Skin of body (tissue), 2 donors: ENCODE measurements around the gene ZBTB17. TPM values are rescaled to one million over a fixed set of nuclear protein-coding genes. Genes with fewer than 3 reads are reported as not detected.
A peak's percentile ranks its signal among the peaks of the same experiment; 100 is the strongest.
"Not testable (repeated sequence)": the region's sequence is repeated elsewhere in the genome, so short reads cannot be mapped to it uniquely, and the experiment has no call there.

ENCODE experiments used
- DNase-seq: peaks from one replicate; lab custom pipeline; 2025; lab: John Stamatoyannopoulos, UW
- total RNA-seq: library from RNA; depleted of rRNA; stranded (reverse); fragments of >200 nt; gene quantifications from one replicate; pipeline ENCODE4 v1.2.3, GENCODE V29; 2014

The ZBTB17 gene
- 17.6 TPM for total RNA-seq

DNA sequence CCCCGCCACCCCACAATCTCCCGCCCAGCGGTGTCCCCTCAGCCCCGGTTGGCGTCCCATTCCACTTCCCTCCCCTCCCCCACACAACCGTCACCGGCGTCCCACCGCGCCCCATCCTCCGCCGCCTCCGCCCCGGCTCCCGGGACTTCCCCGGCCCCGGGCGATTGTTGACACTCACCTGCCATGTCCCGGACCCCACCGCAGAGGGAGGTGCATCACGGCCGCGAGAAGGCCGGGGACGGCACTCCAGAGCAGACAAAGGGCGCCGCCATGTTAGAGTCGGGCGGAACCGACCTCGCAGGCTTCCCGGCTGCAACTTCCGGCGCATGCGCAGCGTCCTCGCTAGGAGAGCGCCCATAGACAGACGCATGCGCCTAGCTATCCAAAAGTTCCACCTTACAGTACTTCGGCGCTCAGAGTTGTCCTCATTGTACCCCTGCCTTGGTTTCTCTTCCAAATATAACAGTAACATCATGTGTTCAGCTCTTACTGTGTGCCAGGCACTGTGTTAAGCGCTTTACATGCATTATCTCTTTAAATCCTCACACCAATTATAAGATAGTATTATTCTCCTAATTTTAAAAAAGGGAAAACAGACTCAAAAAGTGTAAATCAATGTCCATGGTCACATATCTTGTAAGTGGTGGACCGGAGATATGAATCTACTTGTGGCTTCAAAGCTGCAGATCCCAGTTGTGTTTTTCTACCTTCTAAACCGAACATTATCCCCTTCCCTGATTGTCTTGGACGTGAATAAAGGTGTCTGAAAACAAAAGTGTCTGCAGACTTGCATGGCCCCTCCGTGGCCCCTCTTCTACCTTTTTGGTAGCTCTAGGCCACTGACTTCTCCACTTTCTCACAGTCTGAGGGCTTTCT is at the start of gene ZBTB17:
ZBTB17 (minus strand) TSS at position 297 of the 876 bp plus-strand sequence. CDS start 27,606 bp downstream, outside the sequence.
- DNase-seq: peak; percentile 86

DNA sequence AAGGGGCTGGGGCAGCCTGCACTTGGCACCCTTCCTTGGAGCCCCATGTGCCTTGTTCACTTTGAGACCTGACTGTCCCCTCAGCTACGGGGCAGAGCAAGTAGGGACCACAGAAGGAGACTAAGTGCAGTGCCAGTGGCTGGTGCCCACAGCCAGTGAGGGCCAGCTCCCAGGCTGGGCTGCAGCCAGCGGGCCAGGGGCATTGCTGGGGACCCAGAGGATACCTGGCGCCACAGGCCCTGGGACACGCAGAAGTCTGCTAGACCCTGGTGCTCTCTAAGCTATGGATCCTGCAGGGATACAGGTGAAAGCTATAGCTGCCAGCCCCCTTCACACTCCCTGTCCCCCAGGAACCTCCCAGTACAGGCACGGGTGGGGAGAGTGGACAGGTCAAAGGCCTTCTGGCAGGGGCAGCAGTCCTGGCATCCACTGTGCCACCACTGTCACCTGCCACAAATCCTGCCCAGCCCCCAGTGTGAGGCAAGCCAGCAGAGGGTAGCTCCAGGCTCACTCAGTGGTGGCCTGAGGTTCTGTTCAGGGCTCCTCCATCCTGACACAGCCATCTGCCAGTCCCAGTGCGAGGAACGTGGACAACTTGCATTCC is 47.3 kb upstream of the ZBTB17 start:
- DNase-seq: no peak

DNA sequence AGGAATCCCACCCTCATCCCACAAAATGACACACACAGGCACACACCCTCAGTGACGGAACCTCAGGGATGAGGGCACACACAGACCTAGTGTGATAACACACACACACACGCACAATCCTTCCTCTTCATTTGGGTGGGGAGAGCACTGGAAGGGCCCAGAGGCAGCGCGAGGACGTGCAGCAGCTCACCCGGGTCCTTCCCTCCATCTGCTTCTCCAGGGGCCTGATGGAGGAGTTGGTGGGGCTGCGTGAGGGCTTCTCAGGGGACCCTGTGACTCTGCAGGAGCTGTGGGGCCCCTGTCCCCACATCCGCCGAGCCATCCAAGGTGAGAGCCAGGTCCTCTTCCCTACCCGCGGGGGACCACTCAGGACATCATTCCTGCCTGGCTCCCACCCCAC is 46.5 kb upstream of the ZBTB17 start:
- no peak for DNase-seq

DNA sequence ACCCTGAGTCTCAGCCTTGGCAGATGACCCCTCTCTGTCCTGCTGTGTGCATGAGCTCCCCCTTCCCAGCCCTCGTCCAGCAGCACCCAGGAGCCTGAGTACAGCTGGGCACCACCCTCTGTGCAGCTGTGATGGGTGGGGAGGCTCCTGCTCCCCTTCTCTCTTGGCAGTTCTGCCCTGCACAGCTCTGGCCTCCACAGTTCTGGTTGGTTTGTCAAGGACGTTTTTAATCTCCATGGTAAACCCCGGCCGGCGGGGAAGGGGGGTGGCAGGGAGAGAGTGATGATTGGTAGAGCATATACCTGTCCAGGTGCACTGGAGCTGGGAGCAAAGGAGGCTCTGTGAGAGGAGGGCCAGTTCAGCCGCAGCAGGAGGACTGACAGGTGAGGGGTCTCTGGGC is 45.8 kb upstream of the ZBTB17 start, which contains the start of gene CLCNKA:
CLCNKA (plus strand) TSS at position 356 of the 400 bp plus-strand sequence. CDS start 584 bp downstream, outside the sequence.
- no peak for DNase-seq

DNA sequence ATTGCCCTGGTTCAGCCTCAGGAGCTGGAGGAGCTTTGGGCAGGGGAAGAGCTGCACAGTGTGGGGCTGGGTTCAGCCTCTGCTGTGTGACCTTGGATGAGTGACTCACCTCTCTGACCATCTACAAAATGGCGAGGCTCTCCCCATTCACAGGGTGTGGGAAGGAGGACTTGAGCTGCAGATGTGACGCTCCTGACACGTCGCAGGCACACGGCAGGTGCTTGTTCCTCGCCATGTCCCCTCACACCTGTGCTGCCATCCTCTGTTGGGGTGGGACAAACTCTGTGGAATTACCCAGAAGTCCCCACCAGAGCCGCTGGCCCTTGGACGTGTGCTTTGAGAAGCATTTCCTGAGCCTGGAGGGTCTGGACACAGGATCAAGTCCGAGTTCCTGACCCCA is 45.0 kb upstream of the ZBTB17 start:
- not testable (repeated sequence) for DNase-seq

GRCh38 chr1:16020325-16020724 is 44.4 kb upstream of the ZBTB17 start:
- DNase-seq: no peak

DNA sequence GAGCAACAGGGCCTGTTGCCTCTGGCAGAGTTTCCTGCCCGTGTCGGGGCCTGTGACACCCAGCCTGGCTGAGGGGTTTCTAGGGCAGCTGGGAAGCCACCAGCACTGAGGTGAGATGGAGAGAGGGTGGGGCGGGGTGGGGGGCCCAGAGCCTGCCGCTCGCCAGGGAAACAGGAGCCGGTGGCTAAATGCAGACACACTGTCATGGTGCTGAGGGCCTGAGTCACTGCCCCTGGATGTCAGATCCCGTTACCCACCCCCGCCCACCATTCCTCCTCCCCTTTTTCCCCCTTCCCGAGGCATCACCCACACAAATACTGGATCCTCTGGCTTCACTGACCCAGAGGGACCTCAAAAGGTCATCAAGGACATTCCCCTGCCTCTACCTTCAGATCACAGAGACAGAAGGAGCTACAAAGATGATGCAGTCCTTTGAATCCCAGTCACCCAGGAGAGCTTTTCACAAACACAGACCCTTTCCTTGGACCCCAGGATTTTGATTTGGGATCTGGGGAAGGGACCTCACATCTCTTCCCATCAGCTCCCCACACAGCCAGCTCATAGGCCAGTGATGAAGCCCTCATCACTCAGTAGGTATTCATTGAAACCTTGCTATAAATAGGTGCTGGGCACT is 43.9 kb upstream of the ZBTB17 start:
- DNase-seq: no peak

GRCh38 chr1:16018749-16019643 is 43.1 kb upstream of the ZBTB17 start:
- no peak for DNase-seq

DNA sequence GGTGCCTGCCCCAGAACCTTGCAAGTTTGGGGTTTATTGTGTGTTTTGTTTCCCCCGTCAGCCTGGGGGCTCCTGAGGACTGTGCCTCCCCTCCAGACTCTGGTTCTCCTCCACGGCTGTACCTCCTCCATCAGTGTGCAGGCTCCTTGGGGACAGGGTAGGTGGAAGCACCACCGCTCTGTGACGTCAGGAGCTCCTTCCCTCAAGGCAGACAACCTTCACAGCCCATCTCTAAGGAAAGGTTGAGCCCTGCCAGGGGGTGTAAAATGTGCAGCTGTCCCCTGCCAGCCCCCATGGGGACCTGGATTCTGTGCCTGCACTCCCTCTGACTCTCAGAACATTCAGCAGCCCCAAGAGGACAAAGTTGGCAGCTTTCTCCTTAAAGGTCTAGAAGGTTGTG is 42.4 kb upstream of the ZBTB17 start:
- DNase-seq: no peak

DNA sequence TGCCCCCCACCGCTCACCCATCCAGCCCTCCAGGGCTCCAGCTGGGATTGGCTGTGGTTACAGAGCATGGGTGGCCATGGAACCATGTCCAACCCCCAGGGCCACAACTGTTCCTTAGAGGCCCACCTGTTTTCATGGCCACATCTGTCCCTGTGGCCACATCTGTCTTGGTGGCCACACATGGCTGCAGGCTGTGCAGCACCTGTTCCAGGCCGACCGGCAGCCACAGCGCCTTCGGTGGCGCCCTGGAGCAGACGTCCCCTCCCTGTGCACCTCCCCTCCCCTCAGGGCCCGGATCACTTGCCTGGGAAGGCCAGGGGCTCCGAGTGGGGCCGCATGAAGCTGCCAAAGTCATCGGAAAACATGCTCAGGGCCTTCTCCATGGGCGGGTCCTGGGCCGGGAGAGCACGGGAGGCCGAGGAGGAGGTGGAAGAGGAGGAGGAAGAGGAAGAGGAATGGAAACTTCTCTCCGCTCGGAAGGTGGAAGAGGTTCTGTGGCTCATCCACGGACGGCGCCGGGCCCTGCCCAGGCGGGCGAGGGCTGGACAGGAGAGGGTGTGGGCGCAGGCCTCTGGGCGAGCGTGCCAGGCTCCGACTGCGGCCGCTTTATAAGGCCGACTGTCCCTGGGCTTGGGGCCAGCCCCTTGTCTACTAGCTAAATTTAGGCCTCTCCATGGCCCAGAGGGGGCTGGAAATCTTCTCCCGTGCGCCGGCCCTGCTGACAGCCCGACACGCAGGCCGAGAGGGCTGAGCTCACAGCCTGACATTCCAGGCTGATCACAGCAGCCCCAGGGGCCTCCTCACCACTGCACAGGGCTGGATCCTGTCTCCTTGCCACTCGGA is 41.8 kb upstream of the ZBTB17 start, which contains the start of gene HSPB7:
HSPB7 (minus strand) TSS at position 583 of the 843 bp plus-strand sequence; CDS start at position 503, 80 bp downstream.
- DNase-seq: peak; percentile 57

- DNase-seq: no peak
Observed at GRCh38 chr1:16017076-16017460, 41.2 kb upstream of the ZBTB17 start.

DNA sequence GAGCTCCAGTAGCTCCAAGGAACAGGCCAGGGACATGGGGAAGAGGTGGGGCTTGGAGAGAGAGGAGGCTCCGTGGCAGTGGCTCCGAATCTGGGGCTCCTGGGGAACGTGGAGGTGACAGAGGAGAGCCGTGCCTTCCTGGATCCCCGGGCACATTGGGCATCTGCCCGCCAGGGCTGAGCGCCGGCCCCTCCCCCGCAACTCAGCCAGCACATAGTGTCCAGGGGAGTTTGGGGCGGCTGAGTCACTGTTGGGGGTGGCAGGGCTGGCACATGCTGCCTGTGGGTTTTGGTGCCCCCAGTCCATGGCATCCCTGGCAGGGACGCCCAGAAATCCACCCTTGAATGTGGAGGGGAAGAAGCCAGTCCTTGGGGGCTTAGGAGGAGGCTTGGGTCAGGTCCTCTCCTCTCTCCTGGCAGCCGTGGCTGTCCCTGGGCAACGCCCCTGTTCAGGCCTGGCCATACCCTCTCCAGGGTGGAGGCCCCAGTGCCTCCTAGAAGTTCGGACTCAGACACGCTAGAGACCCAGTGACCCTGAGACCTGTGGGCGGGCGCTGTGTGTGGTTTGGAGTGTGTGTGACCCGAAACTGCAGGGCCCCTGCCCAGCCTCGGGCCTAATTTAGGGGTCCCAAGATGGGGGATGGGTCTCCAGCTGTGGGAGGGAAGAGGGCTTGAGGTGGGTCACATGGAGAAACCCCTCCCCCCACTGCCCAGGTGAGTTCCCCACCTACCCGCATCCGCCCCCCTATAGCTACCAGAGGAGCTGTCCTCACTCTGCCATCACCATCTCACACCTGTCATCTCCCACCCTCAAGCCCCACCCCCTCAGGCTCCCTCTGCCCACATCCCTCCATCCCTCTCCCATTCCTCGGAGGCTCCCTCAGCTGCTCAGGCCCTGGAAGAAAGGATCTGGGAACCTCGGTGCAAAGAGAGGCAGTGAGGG is 40.3 kb upstream of the ZBTB17 start:
- DNase-seq: no peak

DNA sequence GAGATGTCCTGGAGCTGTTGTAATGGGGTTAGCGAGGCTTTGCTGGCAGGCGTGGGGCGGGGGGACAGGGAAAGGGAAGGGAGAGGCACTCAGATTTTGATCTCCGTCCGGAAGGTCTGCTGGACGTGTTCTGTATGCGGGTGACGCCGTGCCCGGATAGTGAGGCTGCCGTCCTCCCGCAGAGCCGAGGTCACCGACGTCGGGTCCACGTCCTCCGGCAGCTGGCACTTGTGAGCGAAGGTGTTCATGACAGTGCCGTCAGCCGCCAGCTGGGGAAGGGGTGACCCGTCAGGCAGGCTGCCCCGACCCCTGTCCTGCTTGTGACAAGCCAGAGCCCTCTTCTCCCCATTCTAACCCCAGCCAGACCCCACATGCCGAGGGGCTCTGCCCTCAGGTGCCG is 39.6 kb upstream of the ZBTB17 start:
- DNase-seq: no peak

- peak; percentile 34 for DNase-seq
Observed at GRCh38 chr1:16014509-16015482, 38.9 kb upstream of the ZBTB17 start.

GRCh38 chr1:16013908-16014258 is 38.0 kb upstream of the ZBTB17 start:
- DNase-seq: no peak

DNA sequence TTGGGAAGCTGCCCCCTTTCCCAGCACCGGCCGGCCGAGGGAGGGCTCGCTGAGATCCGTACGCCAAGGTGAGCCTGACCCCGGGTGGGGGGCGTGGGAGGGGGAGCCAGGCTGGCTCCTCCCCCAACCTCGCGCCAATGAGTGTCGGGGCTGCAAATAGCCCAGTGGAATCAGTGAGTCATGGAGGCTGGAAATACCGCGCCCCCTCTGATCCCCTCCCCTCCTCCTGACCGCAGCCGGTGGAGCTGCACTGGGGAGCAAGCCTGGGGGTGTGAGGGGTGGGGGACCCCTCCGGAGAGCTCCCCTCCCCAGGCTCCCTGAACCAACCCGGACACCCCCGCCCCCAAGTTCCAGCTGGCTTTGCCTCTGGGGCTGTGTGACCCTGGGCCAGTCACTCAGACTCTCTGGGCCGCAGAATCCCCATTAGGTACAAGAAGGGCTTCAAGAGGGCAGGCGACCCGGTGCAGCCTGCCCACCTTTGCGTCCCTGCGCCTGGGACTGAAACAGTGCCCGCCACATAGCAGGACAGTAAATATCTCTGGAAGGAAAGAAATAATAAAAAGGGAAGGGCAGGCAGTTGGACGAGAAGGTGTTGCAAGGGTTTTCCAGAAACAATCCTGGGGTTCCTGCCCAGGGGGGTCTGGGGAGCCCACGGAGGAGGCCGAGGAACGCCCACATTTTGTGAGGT is 37.5 kb upstream of the ZBTB17 start:
- peak; percentile 60 for DNase-seq

GRCh38 chr1:16012590-16013219 is 36.8 kb upstream of the ZBTB17 start:
- no peak for DNase-seq
